Lung (tissue), 16 donors: ENCODE measurements around the gene SLCO2B1. TPM values are rescaled to one million over a fixed set of nuclear protein-coding genes. Genes with fewer than 3 reads are reported as not detected.

Experiments
- ATAC-seq: fragments of 200-7000 bp; cut with Tn5 transposase; one replicate; pipeline ENCODE4 v1.9.1; 2020; ENCODE audit warnings: moderate number of reproducible peaks; ENCODE audit not compliant: insufficient read depth, low FRiP score
- DNase-seq, 3 donors: peaks; one replicate each; pipeline ENCODE4 v3.0.0-alpha.2; 2013 to 2017
- H3K27ac ChIP-seq, 2 donors: one replicate each; pipeline ENCODE4 v1.5.1; 2013; ENCODE audit warnings: mild to moderate bottlenecking in 2 of 2, moderate library complexity in 2 of 2, control low read depth in 1 of 2, inconsistent platforms in 1 of 2, low read depth in 1 of 2, low read length in 1 of 2
- H3K27me3 ChIP-seq, 3 donors: one replicate each; pipeline ENCODE4 v1.5.1; 2013; ENCODE audit warnings: low read length in 2 of 3; ENCODE audit not compliant: control insufficient read depth in 3 of 3, insufficient read depth in 3 of 3
- H3K36me3 ChIP-seq, 4 donors: one replicate each; pipeline ENCODE4 v1.5.1; 2013; ENCODE audit warnings: low read length in 4 of 4, mild to moderate bottlenecking in 1 of 4, moderate library complexity in 1 of 4; ENCODE audit not compliant: control insufficient read depth in 4 of 4, insufficient read depth in 4 of 4
- H3K4me1 ChIP-seq, 5 donors: one replicate each; pipeline ENCODE4 v1.5.1; 2013; ENCODE audit warnings: low read length in 5 of 5, mild to moderate bottlenecking in 2 of 5, moderate library complexity in 1 of 5; ENCODE audit not compliant: control insufficient read depth in 5 of 5, insufficient read depth in 5 of 5
- H3K4me3 ChIP-seq: one replicate; pipeline ENCODE4 v1.5.1; 2013; ENCODE audit warnings: mild to moderate bottlenecking, control low read depth, moderate library complexity
- H3K9ac ChIP-seq, 2 donors: one replicate each; pipeline ENCODE4 v1.5.1; 2013; ENCODE audit warnings: low read length in 2 of 2, control low read depth in 1 of 2; ENCODE audit not compliant: insufficient read depth in 1 of 2
- H3K9me3 ChIP-seq, 4 donors: one replicate each; pipeline ENCODE4 v1.5.1; 2013; ENCODE audit warnings: low read length in 3 of 4, mild to moderate bottlenecking in 1 of 4, moderate library complexity in 1 of 4; ENCODE audit not compliant: control insufficient read depth in 4 of 4, insufficient read depth in 3 of 4
- WGBS, 2 donors: extraction: QIAGEN DNeasy Blood & Tissue Kit; methylation state at CpG; one replicate each; pipeline ENCODE4 v1.1.7; 2013; 5-methylcytosine and 5-hydroxymethylcytosine counted together
- long read RNA-seq, 5 donors: transcript quantifications; one replicate each; lab custom pipeline, GENCODE V29; 2026
- polyA plus RNA-seq, 2 donors: library from polyadenylated mRNA; stranded (reverse); fragments of 200-250 nt; gene quantifications; one replicate each; pipeline ENCODE4 v1.2.1, GENCODE V29; 2013
- total RNA-seq, 2 donors: library from RNA; depleted of rRNA in 1 of 2; stranded (reverse); fragments of >200 nt in 1 of 2; gene quantifications; one replicate each; pipeline ENCODE4 v1.2.1, GENCODE V29; 2014 to 2021
- TF ChIP-seq, protein P1 (sequence below): IDR thresholded peaks from 2 replicates; pipeline ENCODE4 v1.5.1; 2012; ENCODE audit warnings: mild to moderate bottlenecking; ENCODE audit errors: control extremely low read depth, extremely low read depth
- donor health status: control.
- donor health status: control.
- donor health status: Bipolar disorder and iron deficiency.
- donor health status: healthy.
- donor health status: DM: yes; HTN: yes; CAD: no.

Gene SLCO2B1, protein sequence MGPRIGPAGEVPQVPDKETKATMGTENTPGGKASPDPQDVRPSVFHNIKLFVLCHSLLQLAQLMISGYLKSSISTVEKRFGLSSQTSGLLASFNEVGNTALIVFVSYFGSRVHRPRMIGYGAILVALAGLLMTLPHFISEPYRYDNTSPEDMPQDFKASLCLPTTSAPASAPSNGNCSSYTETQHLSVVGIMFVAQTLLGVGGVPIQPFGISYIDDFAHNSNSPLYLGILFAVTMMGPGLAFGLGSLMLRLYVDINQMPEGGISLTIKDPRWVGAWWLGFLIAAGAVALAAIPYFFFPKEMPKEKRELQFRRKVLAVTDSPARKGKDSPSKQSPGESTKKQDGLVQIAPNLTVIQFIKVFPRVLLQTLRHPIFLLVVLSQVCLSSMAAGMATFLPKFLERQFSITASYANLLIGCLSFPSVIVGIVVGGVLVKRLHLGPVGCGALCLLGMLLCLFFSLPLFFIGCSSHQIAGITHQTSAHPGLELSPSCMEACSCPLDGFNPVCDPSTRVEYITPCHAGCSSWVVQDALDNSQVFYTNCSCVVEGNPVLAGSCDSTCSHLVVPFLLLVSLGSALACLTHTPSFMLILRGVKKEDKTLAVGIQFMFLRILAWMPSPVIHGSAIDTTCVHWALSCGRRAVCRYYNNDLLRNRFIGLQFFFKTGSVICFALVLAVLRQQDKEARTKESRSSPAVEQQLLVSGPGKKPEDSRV
- 100 to 1,000 TPM in 1 of 2 donors, 10 to 100 TPM in 1; 45.6 to 244 TPM for total RNA-seq
- 10 to 100 TPM; 22.2 to 64.8 TPM for polyA plus RNA-seq
- long read RNA-seq, donor 1, full-length matches to known transcripts = 24 of 24 reads
- long read RNA-seq, donor 1, partial matches to known transcripts = 0 of 24 reads
- long read RNA-seq, donor 1, other reads (novel, unspliced or antisense) = 0 of 24 reads
- long read RNA-seq, donor 2, full-length matches to known transcripts = 8 of 8 reads
- long read RNA-seq, donor 2, partial matches to known transcripts = 0 of 8 reads
- long read RNA-seq, donor 2, other reads (novel, unspliced or antisense) = 0 of 8 reads
- long read RNA-seq, donor 3, full-length matches to known transcripts = 16 of 23 reads
- long read RNA-seq, donor 3, partial matches to known transcripts = 7 of 23 reads
- long read RNA-seq, donor 3, other reads (novel, unspliced or antisense) = 0 of 23 reads
- long read RNA-seq, donor 4, full-length matches to known transcripts = 9 of 9 reads
- long read RNA-seq, donor 4, partial matches to known transcripts = 0 of 9 reads
- long read RNA-seq, donor 4, other reads (novel, unspliced or antisense) = 0 of 9 reads
- long read RNA-seq, donor 5, full-length matches to known transcripts = 25 of 25 reads
- long read RNA-seq, donor 5, partial matches to known transcripts = 0 of 25 reads
- long read RNA-seq, donor 5, other reads (novel, unspliced or antisense) = 0 of 25 reads

DNA sequence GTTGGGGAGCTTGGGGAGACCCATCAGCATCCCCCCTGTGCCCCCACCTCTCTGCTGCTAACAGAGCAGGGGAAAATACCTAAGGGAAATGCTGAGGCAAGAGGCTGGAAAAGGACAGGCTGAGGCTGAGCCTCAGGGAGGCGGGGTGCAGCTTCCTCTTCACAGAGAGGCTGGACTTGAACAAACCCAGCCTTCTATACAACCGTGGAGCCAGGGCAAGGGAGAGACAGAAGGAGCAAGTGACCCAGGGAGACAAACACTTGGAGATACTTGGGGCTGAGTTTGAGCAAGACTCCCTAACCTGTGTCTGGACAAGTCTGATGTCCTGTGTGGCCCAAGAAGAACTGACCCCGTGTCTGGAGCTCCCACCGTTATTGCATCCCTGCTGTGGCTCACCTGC, at the start of gene SLCO2B1:
Gene SLCO2B1 (plus strand): TSS at position 229 of the 400 bp plus-strand sequence. CDS start 275 bp downstream, outside the sequence.
- WGBS, 2 donors = 44 to 53% methylated on average over 4 of the region's 4 CpGs
- no peak for DNase-seq
- no peak for ATAC-seq
- TF ChIP-seq, protein P1, sequence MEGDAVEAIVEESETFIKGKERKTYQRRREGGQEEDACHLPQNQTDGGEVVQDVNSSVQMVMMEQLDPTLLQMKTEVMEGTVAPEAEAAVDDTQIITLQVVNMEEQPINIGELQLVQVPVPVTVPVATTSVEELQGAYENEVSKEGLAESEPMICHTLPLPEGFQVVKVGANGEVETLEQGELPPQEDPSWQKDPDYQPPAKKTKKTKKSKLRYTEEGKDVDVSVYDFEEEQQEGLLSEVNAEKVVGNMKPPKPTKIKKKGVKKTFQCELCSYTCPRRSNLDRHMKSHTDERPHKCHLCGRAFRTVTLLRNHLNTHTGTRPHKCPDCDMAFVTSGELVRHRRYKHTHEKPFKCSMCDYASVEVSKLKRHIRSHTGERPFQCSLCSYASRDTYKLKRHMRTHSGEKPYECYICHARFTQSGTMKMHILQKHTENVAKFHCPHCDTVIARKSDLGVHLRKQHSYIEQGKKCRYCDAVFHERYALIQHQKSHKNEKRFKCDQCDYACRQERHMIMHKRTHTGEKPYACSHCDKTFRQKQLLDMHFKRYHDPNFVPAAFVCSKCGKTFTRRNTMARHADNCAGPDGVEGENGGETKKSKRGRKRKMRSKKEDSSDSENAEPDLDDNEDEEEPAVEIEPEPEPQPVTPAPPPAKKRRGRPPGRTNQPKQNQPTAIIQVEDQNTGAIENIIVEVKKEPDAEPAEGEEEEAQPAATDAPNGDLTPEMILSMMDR = no peak
- Histone ChIP-seq H3K9ac (no peak within 1 kb of the TSS), H3K9me3 (no peaks in the 10 kb centered on the region), H3K27ac (peak within 1 kb of the TSS in 1 of 2 donors; percentile 54), H3K4me3 (peak within 1 kb of the TSS; percentile 59), H3K36me3 (no peaks in the 10 kb centered on the region), H3K27me3 (peaks cover 0 to 2% (median 0%) of the 10 kb centered on the region in 3 donors), H3K4me1 (peaks cover 0 to 14% (median 3%) of the 10 kb centered on the region in 5 donors)

GRCh38 chr11:75101424-75102128, 49.3 kb upstream of the SLCO2B1 start:
- WGBS, 2 donors = 88 to 91% methylated on average over 8 of the region's 8 CpGs

More at GRCh38 chr11:75101424-75102128, 49.3 kb upstream of the SLCO2B1 start:
- H3K27me3 ChIP-seq = no peaks in the 10 kb centered on the region
- no peak for DNase-seq
- H3K4me3 ChIP-seq = no peak overlapping the region
- TF ChIP-seq, protein P1 = no peak
- H3K9ac ChIP-seq = no peak overlapping the region
- H3K36me3 ChIP-seq = no peaks in the 10 kb centered on the region
- H3K27ac ChIP-seq = no peak overlapping the region
- H3K9me3 ChIP-seq = no peaks in the 10 kb centered on the region
- no peak for ATAC-seq
- H3K4me1 ChIP-seq = no peaks in the 10 kb centered on the region
